Panc1 (cell line): ENCODE results near the gene HIPK2.

ENCODE experiments used
- POLR2AphosphoS5 ChIP-seq: IDR thresholded peaks from 2 replicates; pipeline ENCODE4 v1.6.1; 2012; ENCODE audit warnings: mild to moderate bottlenecking, low read depth, low read length, moderate library complexity
- TCF7L2 ChIP-seq: IDR thresholded peaks from 2 replicates; pipeline ENCODE4 v1.6.1; 2011; ENCODE audit warnings: mild to moderate bottlenecking, low read depth, low read length, inconsistent platforms
- TF ChIP-seq, protein P1 (sequence below): fragments of 450-650 bp; IDR thresholded peaks from 2 replicates; pipeline ENCODE4 v1.5.1; 2017; ENCODE audit warnings: mild to moderate bottlenecking
- TF ChIP-seq, protein P2 (sequence below), 2 experiments: IDR thresholded peaks; 2 replicates each; pipeline ENCODE4 v1.6.1; 2011 to 2012; ENCODE audit warnings: low read depth in 2 of 2, control low read depth in 1 of 2, low read length in 1 of 2, mild to moderate bottlenecking in 1 of 2, moderate library complexity in 1 of 2; ENCODE audit not compliant: insufficient read depth in 1 of 2

DNA sequence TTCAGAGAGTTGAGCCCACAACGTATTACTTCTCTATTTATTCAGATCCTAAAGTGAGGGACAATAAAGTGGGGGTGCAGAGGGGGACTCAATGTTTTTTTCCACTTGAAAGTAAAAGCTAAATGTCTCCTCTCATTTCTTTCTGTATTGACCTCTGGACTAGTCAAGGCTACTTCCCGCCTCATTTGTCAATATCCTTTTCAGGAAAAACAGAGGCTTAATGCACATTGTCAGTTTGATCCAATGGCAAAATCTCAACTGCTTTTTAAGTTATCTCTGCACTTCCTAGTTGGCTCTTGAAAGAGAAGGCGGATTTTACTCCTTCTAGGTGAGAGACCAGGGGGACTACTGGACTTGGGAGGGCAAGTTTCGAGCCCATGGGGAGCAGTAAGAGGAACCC, 56.4 kb downstream of the HIPK2 start:
- TF ChIP-seq TCF7L2 (no peak), POLR2AphosphoS5 (no peak)
- TF ChIP-seq, protein P1, sequence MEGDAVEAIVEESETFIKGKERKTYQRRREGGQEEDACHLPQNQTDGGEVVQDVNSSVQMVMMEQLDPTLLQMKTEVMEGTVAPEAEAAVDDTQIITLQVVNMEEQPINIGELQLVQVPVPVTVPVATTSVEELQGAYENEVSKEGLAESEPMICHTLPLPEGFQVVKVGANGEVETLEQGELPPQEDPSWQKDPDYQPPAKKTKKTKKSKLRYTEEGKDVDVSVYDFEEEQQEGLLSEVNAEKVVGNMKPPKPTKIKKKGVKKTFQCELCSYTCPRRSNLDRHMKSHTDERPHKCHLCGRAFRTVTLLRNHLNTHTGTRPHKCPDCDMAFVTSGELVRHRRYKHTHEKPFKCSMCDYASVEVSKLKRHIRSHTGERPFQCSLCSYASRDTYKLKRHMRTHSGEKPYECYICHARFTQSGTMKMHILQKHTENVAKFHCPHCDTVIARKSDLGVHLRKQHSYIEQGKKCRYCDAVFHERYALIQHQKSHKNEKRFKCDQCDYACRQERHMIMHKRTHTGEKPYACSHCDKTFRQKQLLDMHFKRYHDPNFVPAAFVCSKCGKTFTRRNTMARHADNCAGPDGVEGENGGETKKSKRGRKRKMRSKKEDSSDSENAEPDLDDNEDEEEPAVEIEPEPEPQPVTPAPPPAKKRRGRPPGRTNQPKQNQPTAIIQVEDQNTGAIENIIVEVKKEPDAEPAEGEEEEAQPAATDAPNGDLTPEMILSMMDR: no peak
- TF ChIP-seq, protein P2, sequence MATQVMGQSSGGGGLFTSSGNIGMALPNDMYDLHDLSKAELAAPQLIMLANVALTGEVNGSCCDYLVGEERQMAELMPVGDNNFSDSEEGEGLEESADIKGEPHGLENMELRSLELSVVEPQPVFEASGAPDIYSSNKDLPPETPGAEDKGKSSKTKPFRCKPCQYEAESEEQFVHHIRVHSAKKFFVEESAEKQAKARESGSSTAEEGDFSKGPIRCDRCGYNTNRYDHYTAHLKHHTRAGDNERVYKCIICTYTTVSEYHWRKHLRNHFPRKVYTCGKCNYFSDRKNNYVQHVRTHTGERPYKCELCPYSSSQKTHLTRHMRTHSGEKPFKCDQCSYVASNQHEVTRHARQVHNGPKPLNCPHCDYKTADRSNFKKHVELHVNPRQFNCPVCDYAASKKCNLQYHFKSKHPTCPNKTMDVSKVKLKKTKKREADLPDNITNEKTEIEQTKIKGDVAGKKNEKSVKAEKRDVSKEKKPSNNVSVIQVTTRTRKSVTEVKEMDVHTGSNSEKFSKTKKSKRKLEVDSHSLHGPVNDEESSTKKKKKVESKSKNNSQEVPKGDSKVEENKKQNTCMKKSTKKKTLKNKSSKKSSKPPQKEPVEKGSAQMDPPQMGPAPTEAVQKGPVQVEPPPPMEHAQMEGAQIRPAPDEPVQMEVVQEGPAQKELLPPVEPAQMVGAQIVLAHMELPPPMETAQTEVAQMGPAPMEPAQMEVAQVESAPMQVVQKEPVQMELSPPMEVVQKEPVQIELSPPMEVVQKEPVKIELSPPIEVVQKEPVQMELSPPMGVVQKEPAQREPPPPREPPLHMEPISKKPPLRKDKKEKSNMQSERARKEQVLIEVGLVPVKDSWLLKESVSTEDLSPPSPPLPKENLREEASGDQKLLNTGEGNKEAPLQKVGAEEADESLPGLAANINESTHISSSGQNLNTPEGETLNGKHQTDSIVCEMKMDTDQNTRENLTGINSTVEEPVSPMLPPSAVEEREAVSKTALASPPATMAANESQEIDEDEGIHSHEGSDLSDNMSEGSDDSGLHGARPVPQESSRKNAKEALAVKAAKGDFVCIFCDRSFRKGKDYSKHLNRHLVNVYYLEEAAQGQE (IDR thresholded peaks at IDR 0.05; ENCODE audit: insufficient read depth in 1 of 2, low read depth in 2 of 2, low read length in 1 of 2): no peak
